LNCAP (cell line): ENCODE measurements around the gene PARD3B.

Source experiments
- TF ChIP-seq, protein P1 (sequence below): fragments of 450-650 bp; IDR thresholded peaks from 2 replicates; pipeline ENCODE4 v1.5.1; 2017; ENCODE audit warnings: mild to moderate bottlenecking

PARD3B gene

GRCh38 chr2:204726831-204727230 lies 181.6 kb downstream of the PARD3B start:
- TF ChIP-seq, protein P1, sequence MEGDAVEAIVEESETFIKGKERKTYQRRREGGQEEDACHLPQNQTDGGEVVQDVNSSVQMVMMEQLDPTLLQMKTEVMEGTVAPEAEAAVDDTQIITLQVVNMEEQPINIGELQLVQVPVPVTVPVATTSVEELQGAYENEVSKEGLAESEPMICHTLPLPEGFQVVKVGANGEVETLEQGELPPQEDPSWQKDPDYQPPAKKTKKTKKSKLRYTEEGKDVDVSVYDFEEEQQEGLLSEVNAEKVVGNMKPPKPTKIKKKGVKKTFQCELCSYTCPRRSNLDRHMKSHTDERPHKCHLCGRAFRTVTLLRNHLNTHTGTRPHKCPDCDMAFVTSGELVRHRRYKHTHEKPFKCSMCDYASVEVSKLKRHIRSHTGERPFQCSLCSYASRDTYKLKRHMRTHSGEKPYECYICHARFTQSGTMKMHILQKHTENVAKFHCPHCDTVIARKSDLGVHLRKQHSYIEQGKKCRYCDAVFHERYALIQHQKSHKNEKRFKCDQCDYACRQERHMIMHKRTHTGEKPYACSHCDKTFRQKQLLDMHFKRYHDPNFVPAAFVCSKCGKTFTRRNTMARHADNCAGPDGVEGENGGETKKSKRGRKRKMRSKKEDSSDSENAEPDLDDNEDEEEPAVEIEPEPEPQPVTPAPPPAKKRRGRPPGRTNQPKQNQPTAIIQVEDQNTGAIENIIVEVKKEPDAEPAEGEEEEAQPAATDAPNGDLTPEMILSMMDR, result no peak

DNA sequence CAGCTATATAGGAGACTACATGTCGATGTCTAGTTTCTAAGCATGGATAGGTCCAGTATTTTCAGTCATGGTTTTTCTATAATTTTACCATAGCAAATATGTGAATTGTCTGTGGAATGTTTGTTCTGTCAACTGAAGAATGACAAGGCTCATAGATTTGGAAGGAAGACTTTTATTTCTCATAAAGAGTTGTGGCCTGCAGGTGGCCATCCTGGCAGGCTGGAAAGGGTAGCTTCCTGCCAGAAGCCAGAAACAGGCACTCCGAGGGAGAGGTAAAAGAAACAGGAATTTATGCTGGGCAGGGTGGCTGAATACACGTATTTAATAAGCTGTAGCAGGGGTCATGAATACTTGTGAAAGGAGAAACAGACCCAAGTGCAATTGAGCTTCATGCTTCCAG lies 182.1 kb downstream of the PARD3B start:
- TF ChIP-seq, protein P1, result no peak

- TF ChIP-seq, protein P1, result no peak
Measured at GRCh38 chr2:204730603-204731002, 185.3 kb downstream of the PARD3B start.

GRCh38 chr2:204732019-204732418 lies 186.7 kb downstream of the PARD3B start:
- TF ChIP-seq, protein P1, result no peak

- TF ChIP-seq, protein P1, result no peak
Measured at GRCh38 chr2:204737296-204737695, 192.0 kb downstream of the PARD3B start.

DNA sequence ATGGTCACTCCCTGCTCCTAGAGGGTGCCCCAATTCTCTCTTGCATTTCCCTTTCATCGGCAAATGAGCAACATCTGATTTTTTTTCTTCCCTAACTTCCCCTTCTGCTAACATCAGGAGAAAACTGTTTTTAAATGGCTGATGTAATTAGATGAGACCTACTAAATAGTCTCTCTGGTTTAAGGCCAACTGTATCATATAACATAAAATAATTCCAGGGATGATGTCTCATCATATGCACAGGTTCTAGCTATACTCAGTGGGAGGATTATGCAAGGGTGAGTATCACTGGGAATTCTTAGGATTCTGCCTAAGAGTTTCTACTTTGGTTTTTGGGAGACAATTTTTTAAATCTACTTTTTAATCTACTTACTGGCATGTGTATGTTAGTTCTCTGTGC lies 193.4 kb downstream of the PARD3B start:
- TF ChIP-seq, protein P1, result no peak

DNA sequence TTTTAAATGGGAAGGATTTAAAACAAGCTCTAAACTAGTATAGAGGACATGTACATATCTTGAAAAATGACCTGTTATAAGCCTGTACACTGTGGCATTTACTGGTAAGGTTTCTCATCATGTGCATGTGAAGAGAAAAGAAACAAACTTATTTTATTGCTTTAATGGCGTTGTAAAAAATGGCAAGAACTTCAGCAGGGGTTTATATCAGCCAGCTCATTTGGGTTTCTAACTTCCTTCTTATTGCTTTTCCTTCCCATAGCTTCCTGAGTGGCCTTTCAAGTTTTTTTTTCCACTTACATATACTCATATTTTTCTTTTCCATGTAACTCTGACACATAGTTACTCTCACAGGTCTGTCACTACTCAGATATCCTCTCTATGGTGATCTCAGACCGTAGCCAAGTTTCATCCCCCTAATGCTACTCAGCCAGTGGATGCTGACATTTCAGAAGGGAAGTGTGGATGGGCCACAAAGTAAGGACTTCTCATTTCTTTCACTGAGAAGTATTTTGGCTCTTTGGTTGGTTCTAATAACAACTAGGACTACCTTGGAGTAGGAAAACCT lies 198.2 kb downstream of the PARD3B start:
- TF ChIP-seq, protein P1, result no peak

DNA sequence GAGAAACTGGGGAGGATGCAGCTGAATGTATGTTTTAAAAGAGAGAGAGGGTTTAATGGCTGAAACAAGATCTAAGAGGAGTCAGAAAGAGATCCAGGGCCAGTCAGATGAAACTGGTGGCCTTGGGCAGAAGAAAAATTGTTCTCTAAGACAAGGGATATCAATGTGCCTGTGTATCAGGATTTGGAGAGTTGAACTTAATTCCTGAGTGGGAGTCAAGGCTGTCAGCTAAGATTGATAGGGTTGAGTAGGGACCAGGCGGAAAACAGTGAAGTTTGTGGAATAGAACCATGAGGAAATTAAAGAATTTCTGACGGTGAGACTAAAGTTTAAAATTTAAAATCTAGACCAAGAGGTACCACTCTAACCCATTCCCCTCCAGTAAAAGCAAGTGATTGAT lies 199.2 kb downstream of the PARD3B start:
- TF ChIP-seq, protein P1, result no peak
